Transverse colon (tissue), 4 donors: ENCODE data around the gene FAM107B.

Experiments
- EP300 ChIP-seq: sonication (generic); formaldehyde crosslinking; IDR thresholded peaks from one replicate; pipeline ENCODE4 v1.6.1; 2017; ENCODE audit warnings: antibody characterized with exemption, low read depth
- POLR2AphosphoS5 ChIP-seq, 3 donors: sonication (generic); formaldehyde crosslinking; IDR thresholded peaks; one replicate each; pipeline ENCODE4 v1.6.1; 2016; ENCODE audit warnings: antibody characterized with exemption in 3 of 3
- TF ChIP-seq, protein P1 (sequence below), 5 experiments: fragments of 200-600 bp in 3 of 5; fragments of 450-650 bp in 2 of 5; sonication (generic) in 3 of 5; IDR thresholded peaks; 1 replicate in 2 of 5; 2 replicates in 3 of 5; pipeline ENCODE4 v1.5.1; 2016 to 2017; ENCODE audit warnings: antibody characterized with exemption in 5 of 5, inconsistent platforms in 3 of 5, mild to moderate bottlenecking in 2 of 5, moderate library complexity in 1 of 5

GRCh38 chr10:14820010-14820774, 45.5 kb upstream of the FAM107B start:
- TF ChIP-seq EP300, result no peak
- TF ChIP-seq, protein P1, sequence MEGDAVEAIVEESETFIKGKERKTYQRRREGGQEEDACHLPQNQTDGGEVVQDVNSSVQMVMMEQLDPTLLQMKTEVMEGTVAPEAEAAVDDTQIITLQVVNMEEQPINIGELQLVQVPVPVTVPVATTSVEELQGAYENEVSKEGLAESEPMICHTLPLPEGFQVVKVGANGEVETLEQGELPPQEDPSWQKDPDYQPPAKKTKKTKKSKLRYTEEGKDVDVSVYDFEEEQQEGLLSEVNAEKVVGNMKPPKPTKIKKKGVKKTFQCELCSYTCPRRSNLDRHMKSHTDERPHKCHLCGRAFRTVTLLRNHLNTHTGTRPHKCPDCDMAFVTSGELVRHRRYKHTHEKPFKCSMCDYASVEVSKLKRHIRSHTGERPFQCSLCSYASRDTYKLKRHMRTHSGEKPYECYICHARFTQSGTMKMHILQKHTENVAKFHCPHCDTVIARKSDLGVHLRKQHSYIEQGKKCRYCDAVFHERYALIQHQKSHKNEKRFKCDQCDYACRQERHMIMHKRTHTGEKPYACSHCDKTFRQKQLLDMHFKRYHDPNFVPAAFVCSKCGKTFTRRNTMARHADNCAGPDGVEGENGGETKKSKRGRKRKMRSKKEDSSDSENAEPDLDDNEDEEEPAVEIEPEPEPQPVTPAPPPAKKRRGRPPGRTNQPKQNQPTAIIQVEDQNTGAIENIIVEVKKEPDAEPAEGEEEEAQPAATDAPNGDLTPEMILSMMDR (IDR thresholded peaks at IDR 0.05), result no peak
- TF ChIP-seq POLR2AphosphoS5 (IDR thresholded peaks at IDR 0.05), result no peak
